ENCODE data around the gene CTDSPL2. TPM values are rescaled to one million over a fixed set of nuclear protein-coding genes. Genes with fewer than 3 reads are reported as not detected.

Gene CTDSPL2
- total and polyA plus RNA-seq, 2 of the 4 experiments (the other 2 are of a cell fraction): 17.3 to 47.3 TPM

DNA sequence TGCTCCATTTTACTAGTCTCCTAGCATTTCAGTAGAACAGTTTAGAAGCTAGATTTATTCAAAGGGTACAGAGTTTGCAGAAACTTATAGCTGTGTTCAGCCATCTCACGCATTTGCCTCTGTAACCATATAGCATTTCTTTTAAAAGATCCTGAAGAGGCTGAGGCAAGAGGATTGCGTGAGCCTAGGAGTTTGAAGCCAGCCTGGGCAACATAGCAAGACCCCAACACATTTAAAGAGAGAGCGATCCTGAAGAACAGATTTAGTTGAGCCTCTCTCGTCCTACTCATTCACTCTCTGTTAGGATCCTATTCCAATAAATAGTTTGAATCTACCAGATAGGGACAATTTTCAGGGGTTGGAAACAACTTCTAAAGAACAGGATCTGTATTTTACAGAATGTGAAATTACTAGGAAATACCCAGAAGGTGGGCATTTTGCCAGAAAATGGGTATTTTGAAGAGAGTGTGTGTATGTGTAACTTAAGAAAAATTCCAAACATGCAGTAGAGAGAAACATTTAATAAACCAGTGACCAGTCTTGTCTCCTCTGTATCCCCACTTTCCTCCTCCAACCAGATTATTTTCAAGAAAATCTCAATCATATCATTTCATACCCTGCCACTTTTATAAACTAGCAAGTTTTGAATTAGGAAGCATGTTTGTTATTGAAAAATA, 114.0 kb downstream of the CTDSPL2 start:
- peak overlapping the region; percentile 93 for H2BK5ac ChIP-seq (ENCODE audit: low read depth, low read length, poor library complexity, severe bottlenecking)
- ChIA-PET CTCF (no interaction called here), POLR2A (ENCODE audit: unreplicated experiment) (no interaction called here)
- H3K4me1 ChIP-seq (ENCODE audit: control insufficient read depth, insufficient read depth, low read length): peaks cover 17% of the 10 kb centered on the region
- H4K8ac ChIP-seq (ENCODE audit: low read depth in 2 of 2, low read length in 2 of 2): peak overlapping the region in 1 of 2 experiments; percentile 47; a peak in 2 of 4 replicates
- H2BK15ac ChIP-seq (ENCODE audit: low read depth, low read length): peak overlapping the region; percentile 59; the same call in 2 of the 3 replicates
- H3K9me3 ChIP-seq (ENCODE audit: control insufficient read depth, insufficient read depth, low read length): no peaks in the 10 kb centered on the region
- peaks cover 11% of the 10 kb centered on the region; the same call in 1 of the 2 replicates for H3K9me1 ChIP-seq (ENCODE audit: insufficient read depth, low read length)
- dilution Hi-C loops (cut with HindIII; ENCODE audit: low sequenced_read_pairs, unreplicated experiment): no loop called here
- peak overlapping the region; percentile 83; the same call in 1 of the 2 replicates for H3K27ac ChIP-seq (ENCODE audit: insufficient read depth, low read length)
- no peak overlapping the region for H3K4me3 ChIP-seq (ENCODE audit: insufficient read depth, low read depth, low read length)
- H2BK20ac ChIP-seq (ENCODE audit: low read depth, low read length): peak overlapping the region; percentile 69
- no TSS peak for BruUV-seq (replicated peaks)
- DNase-seq: peak; percentile 90
- peaks cover 6% of the 10 kb centered on the region for H3K36me3 ChIP-seq (ENCODE audit: control insufficient read depth, insufficient read depth, low read length)
- intact Hi-C loops (cut with micrococcal nuclease): no loop called here
- no peak overlapping the region for H2AK9ac ChIP-seq (replicated peaks; ENCODE audit: low read depth, low read length, poor library complexity)
- peak overlapping the region; percentile 82 for H4K5ac ChIP-seq (ENCODE audit: low read depth, low read length)
- no peaks in the 10 kb centered on the region for H3K27me3 ChIP-seq (ENCODE audit: control insufficient read depth, insufficient read depth, low read length)
- H3K18ac ChIP-seq (ENCODE audit: low read depth, low read length): peak overlapping the region; percentile 91; the same call in 1 of the 2 replicates
- peaks cover 39% of the 10 kb centered on the region for H4K20me1 ChIP-seq (ENCODE audit: insufficient read depth, low read length)
- peak overlapping the region; percentile 86 for H3K4me2 ChIP-seq (ENCODE audit: low read depth, low read length)
- in situ Hi-C loops (cut with MboI; ENCODE audit: low sequenced_read_pairs): no loop called here
- H3K14ac ChIP-seq (replicated peaks; ENCODE audit: low read depth, low read length): peak overlapping the region; percentile 53
- peaks cover 9 to 41% of the 10 kb centered on the region in 2 experiments; a peak in 3 of 4 replicates for H3K79me1 ChIP-seq (ENCODE audit: low read depth in 1 of 2, low read length in 2 of 2)
- no peak overlapping the region; the same call in 1 of the 2 replicates for H3K56ac ChIP-seq (ENCODE audit: extremely low read depth, insufficient read depth, low read length)
- WGBS, 2 experiments (ENCODE audit: extremely low coverage in 2 of 2, insufficient read length in 1 of 2): no CpG with 5 or more reads among the region's 4 CpGs
- peak overlapping the region; percentile 78 for H2AK5ac ChIP-seq (ENCODE audit: low read depth, low read length)
- no peak overlapping the region for H3K9ac ChIP-seq (ENCODE audit: low read depth, low read length)
- peak overlapping the region; percentile 74 for H4K91ac ChIP-seq (ENCODE audit: insufficient read depth, low read depth, low read length)
- peak overlapping the region; percentile 68 for H3K4ac ChIP-seq (ENCODE audit: low read depth, low read length)
- peak overlapping the region; percentile 72 for H2BK120ac ChIP-seq (ENCODE audit: low read depth, low read length)
- H3K23ac ChIP-seq (ENCODE audit: low read depth, low read length): peak overlapping the region; percentile 80
- H2AFZ ChIP-seq (replicated peaks; ENCODE audit: low read length, poor library complexity): no peak overlapping the region
- ATAC-seq (ENCODE audit: low read depth): peak; percentile 20
- TF ChIP-seq, protein P1, sequence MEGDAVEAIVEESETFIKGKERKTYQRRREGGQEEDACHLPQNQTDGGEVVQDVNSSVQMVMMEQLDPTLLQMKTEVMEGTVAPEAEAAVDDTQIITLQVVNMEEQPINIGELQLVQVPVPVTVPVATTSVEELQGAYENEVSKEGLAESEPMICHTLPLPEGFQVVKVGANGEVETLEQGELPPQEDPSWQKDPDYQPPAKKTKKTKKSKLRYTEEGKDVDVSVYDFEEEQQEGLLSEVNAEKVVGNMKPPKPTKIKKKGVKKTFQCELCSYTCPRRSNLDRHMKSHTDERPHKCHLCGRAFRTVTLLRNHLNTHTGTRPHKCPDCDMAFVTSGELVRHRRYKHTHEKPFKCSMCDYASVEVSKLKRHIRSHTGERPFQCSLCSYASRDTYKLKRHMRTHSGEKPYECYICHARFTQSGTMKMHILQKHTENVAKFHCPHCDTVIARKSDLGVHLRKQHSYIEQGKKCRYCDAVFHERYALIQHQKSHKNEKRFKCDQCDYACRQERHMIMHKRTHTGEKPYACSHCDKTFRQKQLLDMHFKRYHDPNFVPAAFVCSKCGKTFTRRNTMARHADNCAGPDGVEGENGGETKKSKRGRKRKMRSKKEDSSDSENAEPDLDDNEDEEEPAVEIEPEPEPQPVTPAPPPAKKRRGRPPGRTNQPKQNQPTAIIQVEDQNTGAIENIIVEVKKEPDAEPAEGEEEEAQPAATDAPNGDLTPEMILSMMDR (conservative IDR thresholded peaks at IDR 0.05; ENCODE audit: low read depth, low read length): no peak
- TF ChIP-seq RFX5 (IDR thresholded peaks at IDR 0.05; ENCODE audit: low read depth, low read length): no peak
- no peak for TF ChIP-seq POLR2A (IDR thresholded peaks at IDR 0.05; ENCODE audit: low read depth, low read length)
- TF ChIP-seq, protein P2, sequence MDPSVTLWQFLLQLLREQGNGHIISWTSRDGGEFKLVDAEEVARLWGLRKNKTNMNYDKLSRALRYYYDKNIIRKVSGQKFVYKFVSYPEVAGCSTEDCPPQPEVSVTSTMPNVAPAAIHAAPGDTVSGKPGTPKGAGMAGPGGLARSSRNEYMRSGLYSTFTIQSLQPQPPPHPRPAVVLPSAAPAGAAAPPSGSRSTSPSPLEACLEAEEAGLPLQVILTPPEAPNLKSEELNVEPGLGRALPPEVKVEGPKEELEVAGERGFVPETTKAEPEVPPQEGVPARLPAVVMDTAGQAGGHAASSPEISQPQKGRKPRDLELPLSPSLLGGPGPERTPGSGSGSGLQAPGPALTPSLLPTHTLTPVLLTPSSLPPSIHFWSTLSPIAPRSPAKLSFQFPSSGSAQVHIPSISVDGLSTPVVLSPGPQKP (IDR thresholded peaks at IDR 0.05; ENCODE audit: borderline replicate concordance, low read depth, low read length): no peak
- no peak for TF ChIP-seq SMC3 (IDR thresholded peaks at IDR 0.05; ENCODE audit: low read depth, low read length)
- no peak for TF ChIP-seq MXI1 (IDR thresholded peaks at IDR 0.05; ENCODE audit: borderline replicate concordance, low read depth, low read length)
- TF ChIP-seq CEBPB (IDR thresholded peaks at IDR 0.05; ENCODE audit: low read depth, low read length): no peak
- no peak for TF ChIP-seq CHD1 (IDR thresholded peaks at IDR 0.05; ENCODE audit: low read depth, low read length)
- TF ChIP-seq NFE2L2 (IDR thresholded peaks at IDR 0.05; ENCODE audit: low read depth, low read length): no peak
- no peak for TF ChIP-seq RCOR1 (IDR thresholded peaks at IDR 0.05; ENCODE audit: insufficient replicate concordance, low read length)
- TF ChIP-seq, protein P3, sequence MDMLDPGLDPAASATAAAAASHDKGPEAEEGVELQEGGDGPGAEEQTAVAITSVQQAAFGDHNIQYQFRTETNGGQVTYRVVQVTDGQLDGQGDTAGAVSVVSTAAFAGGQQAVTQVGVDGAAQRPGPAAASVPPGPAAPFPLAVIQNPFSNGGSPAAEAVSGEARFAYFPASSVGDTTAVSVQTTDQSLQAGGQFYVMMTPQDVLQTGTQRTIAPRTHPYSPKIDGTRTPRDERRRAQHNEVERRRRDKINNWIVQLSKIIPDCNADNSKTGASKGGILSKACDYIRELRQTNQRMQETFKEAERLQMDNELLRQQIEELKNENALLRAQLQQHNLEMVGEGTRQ (IDR thresholded peaks at IDR 0.05; ENCODE audit: low read depth, low read length): no peak
- TF ChIP-seq MAZ (IDR thresholded peaks at IDR 0.05; ENCODE audit: borderline replicate concordance, low read depth, low read length): no peak
- no peak for TF ChIP-seq MAFK (IDR thresholded peaks at IDR 0.05; ENCODE audit: low read depth, low read length)
- no peak for TF ChIP-seq RAD21 (IDR thresholded peaks at IDR 0.05; ENCODE audit: low read length)
- no peak for TF ChIP-seq FOS (IDR thresholded peaks at IDR 0.05; ENCODE audit: low read depth, low read length)

Measured in IMR-90 (cell line).